ENCODE results near the gene PRR15.
"Not testable (repeated sequence)": the region's sequence is repeated elsewhere in the genome, so short reads cannot be mapped to it uniquely, and the experiment has no call there.

The PRR15 gene

GRCh38 chr7:29563590-29564495 is at the start of gene PRR15:
PRR15 (plus strand) TSS chr7:29563835; CDS start chr7:29566330, 2,495 bp downstream.
- no peak for DNase-seq

GRCh38 chr7:29516491-29516890 is 47.1 kb upstream of the PRR15 start:
- no peak for DNase-seq

GRCh38 chr7:29518616-29519015 is 45.0 kb upstream of the PRR15 start:
- DNase-seq, result no peak

GRCh38 chr7:29523728-29524127 is 39.9 kb upstream of the PRR15 start:
- DNase-seq, result no peak

GRCh38 chr7:29527505-29528108 is 36.0 kb upstream of the PRR15 start:
- no peak for DNase-seq

- not testable (repeated sequence) for DNase-seq
Observed at GRCh38 chr7:29528526-29528925, 35.1 kb upstream of the PRR15 start.

GRCh38 chr7:29538389-29538788 is 25.2 kb upstream of the PRR15 start:
- DNase-seq, result no peak

GRCh38 chr7:29539471-29539870 is 24.2 kb upstream of the PRR15 start:
- DNase-seq, result no peak

GRCh38 chr7:29547421-29547820 is 16.2 kb upstream of the PRR15 start:
- DNase-seq, result no peak

- no peak for DNase-seq
Observed at GRCh38 chr7:29548823-29549222, 14.8 kb upstream of the PRR15 start.

GRCh38 chr7:29552392-29552791 is 11.2 kb upstream of the PRR15 start:
- no peak for DNase-seq

GRCh38 chr7:29555061-29555460 is 8.6 kb upstream of the PRR15 start:
- DNase-seq, result no peak

GRCh38 chr7:29556405-29557195 is 7.0 kb upstream of the PRR15 start:
- DNase-seq, result no peak

GRCh38 chr7:29557954-29558353 is 5.7 kb upstream of the PRR15 start:
- DNase-seq, result no peak

- DNase-seq, result no peak
Observed at GRCh38 chr7:29561271-29561670, 2.4 kb upstream of the PRR15 start.

GRCh38 chr7:29562307-29562706 is 1.3 kb upstream of the PRR15 start:
- DNase-seq, result no peak

- no peak for DNase-seq
Observed at GRCh38 chr7:29564496-29565223, 1.0 kb downstream of the PRR15 start.

- no peak for DNase-seq
Observed at GRCh38 chr7:29565224-29565630, 1.6 kb downstream of the PRR15 start.

- DNase-seq, result no peak
Observed at GRCh38 chr7:29565634-29565981, 2.0 kb downstream of the PRR15 start.

- no peak for DNase-seq
Observed at GRCh38 chr7:29565982-29566746, 2.5 kb downstream of the PRR15 start.

- DNase-seq, result no peak
Observed at GRCh38 chr7:29567174-29567573, 3.5 kb downstream of the PRR15 start.

GRCh38 chr7:29569648-29570047 is 6.0 kb downstream of the PRR15 start:
- DNase-seq, result no peak

All from bone marrow (tissue), 2 donors.